Measurements from ENCODE around the gene TRIM28.

TRIM28 gene

GRCh38 chr19:58579473-58580142 lies 35.7 kb downstream of the TRIM28 start:
- DNase-seq = no peak

DNA sequence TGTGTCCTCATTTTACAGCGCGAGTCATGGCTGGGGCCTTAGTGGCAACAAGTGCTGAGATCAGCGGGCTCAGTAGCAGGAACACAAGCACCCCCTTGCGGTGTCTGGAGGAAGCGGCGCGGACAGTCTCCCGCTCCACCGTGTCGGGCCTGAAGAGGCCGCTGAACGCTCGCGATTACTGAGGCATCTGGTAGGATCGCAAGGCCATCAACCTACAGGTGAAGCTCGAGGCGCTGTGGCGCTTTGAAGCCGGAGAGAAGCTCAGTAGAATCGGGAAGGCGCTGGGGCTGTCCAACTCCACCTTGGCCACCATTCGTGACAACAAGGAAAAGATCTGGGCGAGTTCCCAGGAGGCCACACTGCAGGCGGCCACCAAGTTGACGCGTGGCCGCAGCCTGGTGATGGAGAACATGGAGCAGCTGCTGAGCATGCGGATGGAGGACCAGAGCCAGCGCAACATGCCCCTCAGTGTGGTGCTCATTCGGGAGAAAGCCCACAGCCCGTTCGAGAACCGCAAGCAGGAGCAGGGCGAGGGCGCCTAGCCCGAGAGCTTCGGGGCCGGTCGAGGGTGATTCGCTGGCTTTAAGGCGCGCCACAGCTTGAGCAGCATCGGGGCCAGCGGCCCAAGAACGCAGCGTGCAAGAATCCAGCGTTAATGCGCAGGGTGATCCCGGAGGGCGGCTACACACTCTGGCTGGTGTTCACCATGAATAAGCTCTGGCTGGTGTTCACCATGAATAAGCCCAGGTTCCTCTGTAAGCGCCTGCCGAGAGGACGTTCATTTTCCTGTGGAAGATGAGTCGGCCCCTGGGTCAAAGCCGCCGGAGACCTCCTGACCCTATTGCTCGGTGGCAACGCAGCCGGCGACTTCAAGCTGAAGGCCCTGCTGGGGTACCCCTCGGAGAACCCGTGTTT lies 37.6 kb downstream of the TRIM28 start:
- peak; percentile 92 for DNase-seq

- DNase-seq = no peak
Measured at GRCh38 chr19:58582985-58583384, 39.1 kb downstream of the TRIM28 start.

- no peak for DNase-seq
Measured at GRCh38 chr19:58584498-58585441, 40.9 kb downstream of the TRIM28 start.

DNA sequence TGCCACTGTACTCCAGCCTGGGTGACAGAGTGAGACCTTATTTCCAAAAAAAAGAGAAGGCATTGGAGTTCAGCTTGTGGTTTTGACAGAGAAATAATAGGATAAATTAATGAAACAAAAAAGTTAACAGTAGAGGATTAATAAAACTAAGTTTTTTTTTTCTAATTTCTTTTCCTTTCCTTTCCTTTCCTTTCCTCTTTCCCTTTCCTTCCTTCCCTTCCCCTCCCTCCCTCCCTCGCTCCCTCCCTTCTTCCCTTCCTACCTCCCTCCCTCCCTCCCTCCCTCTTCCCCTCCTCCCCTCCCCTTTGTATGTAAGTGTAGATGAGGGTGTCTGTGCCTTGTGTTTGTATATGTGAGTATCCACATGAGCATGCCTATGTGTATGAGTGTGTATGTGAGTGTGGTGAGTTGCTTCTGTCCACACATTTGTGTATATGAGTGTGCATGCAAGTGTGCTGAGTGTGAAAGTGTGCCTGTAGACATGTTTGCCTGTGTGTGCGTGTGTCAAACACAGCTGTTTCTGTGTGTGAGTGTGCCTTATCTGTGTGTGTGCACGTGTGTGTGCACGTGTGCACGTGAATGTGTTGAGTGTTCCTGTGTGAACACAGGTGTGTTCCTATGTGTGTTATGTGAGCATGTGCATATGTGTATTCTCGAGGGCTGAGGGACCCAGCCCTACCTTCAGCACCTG lies 41.7 kb downstream of the TRIM28 start:
- DNase-seq = no peak

- DNase-seq = no peak
Measured at GRCh38 chr19:58586133-58586765, 42.4 kb downstream of the TRIM28 start.

Data from CD4-positive, alpha-beta T cell treated with Interleukin-10 for 1 hour (primary cell).